Glutamatergic neuron (in vitro differentiated cells): ENCODE measurements around the gene DYNLT5. TPM values are rescaled to one million over a fixed set of nuclear protein-coding genes. Genes with fewer than 3 reads are reported as not detected.
"Not testable (repeated sequence)": the region's sequence is repeated elsewhere in the genome, so short reads cannot be mapped to it uniquely, and the experiment has no call there.

Source experiments
- DNase-seq: peaks from one replicate; pipeline ENCODE4 v3.0.0; 2022
- H3K27ac Mint-ChIP-seq: one replicate; pipeline ENCODE4 v1.8.0; 2020; ENCODE audit warnings: mild to moderate bottlenecking, mixed read lengths, inconsistent platforms; ENCODE audit not compliant: unreplicated experiment
- H3K27me3 Mint-ChIP-seq: one replicate; pipeline ENCODE4 v1.8.0; 2020; ENCODE audit warnings: mild to moderate bottlenecking, moderate library complexity, mixed read lengths, inconsistent platforms; ENCODE audit not compliant: unreplicated experiment
- H3K36me3 Mint-ChIP-seq: one replicate; pipeline ENCODE4 v1.8.0; 2020; ENCODE audit warnings: mild to moderate bottlenecking, mixed read lengths, inconsistent platforms; ENCODE audit not compliant: unreplicated experiment
- H3K4me1 Mint-ChIP-seq: one replicate; pipeline ENCODE4 v1.8.0; 2020; ENCODE audit warnings: mild to moderate bottlenecking, low read depth, mixed read lengths, inconsistent platforms; ENCODE audit not compliant: unreplicated experiment
- H3K4me3 Mint-ChIP-seq: one replicate; pipeline ENCODE4 v1.8.0; 2020; ENCODE audit warnings: mild to moderate bottlenecking, mixed read lengths, inconsistent platforms; ENCODE audit not compliant: unreplicated experiment
- H3K9me3 Mint-ChIP-seq: one replicate; pipeline ENCODE4 v1.8.0; 2020; ENCODE audit warnings: mild to moderate bottlenecking, moderate library complexity, mixed read lengths, inconsistent platforms; ENCODE audit not compliant: unreplicated experiment
- total RNA-seq: library from RNA; stranded (reverse); fragmentation: NEBNext Ultra II Directional; extraction: Animal tissue kit (Norgen Biotek cat#: 25700); gene quantifications from one replicate; pipeline ENCODE4 v1.2.1, GENCODE V29; 2021; ENCODE audit not compliant: unreplicated experiment
- TF ChIP-seq, protein P1 (sequence below): fragments of 200-600 bp; sonication (generic); IDR thresholded peaks from one replicate; pipeline ENCODE4 v1.5.0; 2021; ENCODE audit not compliant: partially characterized antibody, unreplicated experiment

The DYNLT5 gene
- total RNA-seq, 1 donor from 2014 or later, result 1.4 TPM

DNA sequence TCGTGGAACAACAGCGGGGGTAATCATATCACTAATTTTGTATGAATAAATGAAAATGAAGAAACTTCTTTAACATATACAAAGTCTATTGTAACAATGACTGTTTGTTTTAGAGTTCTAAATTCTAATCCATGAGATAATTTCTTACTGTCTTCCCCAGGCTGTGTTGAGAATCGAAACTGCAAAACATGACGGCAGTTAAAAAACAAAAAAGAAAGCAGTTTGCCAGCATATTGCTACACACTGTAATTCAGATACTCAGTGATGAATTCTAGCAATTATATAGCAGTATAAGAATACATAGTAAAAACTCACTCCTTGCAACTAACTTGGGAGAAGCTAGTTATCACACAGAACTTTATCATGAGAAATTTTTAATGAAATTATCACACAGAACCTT lies 26.7 kb downstream of the DYNLT5 start:
- H3K36me3 Mint-ChIP-seq, result peaks cover 6% of the 10 kb centered on the region
- no peak overlapping the region for H3K4me3 Mint-ChIP-seq
- no peaks in the 10 kb centered on the region for H3K9me3 Mint-ChIP-seq

DNA sequence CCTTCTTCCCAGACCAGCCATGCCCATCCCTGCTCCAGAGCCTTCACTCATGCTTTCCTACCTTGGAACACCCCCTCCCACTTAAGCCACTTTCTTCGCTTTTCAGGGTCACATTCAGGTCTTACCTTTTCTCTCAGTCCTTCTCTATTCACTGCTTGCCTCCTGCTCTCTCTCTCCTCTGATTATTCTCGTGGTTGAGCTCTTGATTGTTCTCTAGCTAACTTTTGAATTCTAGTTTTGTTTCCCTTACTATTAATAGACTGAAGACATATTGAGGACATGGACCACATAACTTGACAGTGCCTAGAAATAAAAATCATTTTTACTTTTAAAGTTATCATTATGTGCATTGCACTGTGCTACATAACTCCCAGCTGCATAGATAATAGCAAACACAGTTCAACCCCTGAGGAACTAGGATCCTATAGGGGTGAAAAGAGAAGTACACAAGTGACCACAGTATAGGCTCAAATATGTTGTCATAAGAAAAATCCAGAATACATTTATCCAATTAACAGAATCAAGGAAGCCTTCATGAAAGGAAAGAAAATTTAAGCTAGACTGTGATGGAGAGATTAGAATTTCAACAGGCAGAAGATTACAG lies 27.3 kb downstream of the DYNLT5 start:
- Mint-ChIP-seq H3K27me3 (no peaks in the 10 kb centered on the region), H3K9me3 (no peaks in the 10 kb centered on the region), H3K27ac (no peak overlapping the region), H3K4me1 (no peaks in the 10 kb centered on the region), H3K36me3 (peaks cover 6% of the 10 kb centered on the region), H3K4me3 (no peak overlapping the region)
- DNase-seq, result no peak
- TF ChIP-seq, protein P1, sequence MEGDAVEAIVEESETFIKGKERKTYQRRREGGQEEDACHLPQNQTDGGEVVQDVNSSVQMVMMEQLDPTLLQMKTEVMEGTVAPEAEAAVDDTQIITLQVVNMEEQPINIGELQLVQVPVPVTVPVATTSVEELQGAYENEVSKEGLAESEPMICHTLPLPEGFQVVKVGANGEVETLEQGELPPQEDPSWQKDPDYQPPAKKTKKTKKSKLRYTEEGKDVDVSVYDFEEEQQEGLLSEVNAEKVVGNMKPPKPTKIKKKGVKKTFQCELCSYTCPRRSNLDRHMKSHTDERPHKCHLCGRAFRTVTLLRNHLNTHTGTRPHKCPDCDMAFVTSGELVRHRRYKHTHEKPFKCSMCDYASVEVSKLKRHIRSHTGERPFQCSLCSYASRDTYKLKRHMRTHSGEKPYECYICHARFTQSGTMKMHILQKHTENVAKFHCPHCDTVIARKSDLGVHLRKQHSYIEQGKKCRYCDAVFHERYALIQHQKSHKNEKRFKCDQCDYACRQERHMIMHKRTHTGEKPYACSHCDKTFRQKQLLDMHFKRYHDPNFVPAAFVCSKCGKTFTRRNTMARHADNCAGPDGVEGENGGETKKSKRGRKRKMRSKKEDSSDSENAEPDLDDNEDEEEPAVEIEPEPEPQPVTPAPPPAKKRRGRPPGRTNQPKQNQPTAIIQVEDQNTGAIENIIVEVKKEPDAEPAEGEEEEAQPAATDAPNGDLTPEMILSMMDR, result no peak

More for the DNA sequence above, 26.7 kb downstream of the DYNLT5 start:
- TF ChIP-seq, protein P1, result no peak
- Mint-ChIP-seq H3K27ac (no peak overlapping the region), H3K4me1 (no peaks in the 10 kb centered on the region), H3K27me3 (no peaks in the 10 kb centered on the region)
- no peak for DNase-seq

DNA sequence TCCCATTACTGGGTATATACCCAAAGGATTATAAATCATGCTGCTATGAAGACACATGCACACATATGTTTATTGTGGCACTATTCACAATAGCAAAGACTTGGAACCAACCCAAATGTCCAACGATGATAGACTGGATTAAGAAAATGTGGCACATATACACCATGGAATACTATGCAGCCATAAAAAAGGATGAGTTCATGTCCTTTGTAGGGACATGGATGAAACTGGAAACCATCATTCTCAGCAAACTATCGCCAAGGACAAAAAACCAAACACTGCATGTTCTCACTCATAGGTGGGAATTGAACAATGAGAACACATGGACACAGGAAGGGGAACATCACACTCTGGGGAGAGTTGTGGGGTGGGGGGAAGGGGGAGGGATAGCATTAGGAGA lies 33.5 kb downstream of the DYNLT5 start:
- H3K27ac Mint-ChIP-seq, DNase-seq, H3K27me3 Mint-ChIP-seq, H3K36me3 Mint-ChIP-seq, H3K4me1 Mint-ChIP-seq, H3K4me3 Mint-ChIP-seq, H3K9me3 Mint-ChIP-seq: not testable (repeated sequence)

DNA sequence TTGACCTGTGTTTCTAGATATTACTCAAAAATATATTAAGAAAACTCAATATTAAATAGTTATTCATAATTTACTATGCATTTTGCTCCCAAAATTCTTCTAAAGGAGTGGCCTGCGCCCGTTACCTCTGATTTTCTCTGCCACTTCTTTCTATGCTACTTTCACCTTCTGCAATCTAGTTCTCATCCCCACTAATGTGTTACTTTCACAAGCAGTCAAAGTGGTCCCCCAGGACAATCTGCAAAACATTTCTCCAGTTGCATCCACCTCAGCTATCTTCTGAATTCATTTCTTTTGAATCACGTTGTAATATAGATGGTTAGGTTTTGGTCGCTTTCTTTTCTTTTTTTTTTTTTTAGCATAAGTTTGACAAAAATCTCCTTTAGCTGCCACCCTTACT lies 35.4 kb downstream of the DYNLT5 start:
- no peak overlapping the region for H3K27ac Mint-ChIP-seq
- H3K9me3 Mint-ChIP-seq, result no peaks in the 10 kb centered on the region
- TF ChIP-seq, protein P1, result no peak

DNA sequence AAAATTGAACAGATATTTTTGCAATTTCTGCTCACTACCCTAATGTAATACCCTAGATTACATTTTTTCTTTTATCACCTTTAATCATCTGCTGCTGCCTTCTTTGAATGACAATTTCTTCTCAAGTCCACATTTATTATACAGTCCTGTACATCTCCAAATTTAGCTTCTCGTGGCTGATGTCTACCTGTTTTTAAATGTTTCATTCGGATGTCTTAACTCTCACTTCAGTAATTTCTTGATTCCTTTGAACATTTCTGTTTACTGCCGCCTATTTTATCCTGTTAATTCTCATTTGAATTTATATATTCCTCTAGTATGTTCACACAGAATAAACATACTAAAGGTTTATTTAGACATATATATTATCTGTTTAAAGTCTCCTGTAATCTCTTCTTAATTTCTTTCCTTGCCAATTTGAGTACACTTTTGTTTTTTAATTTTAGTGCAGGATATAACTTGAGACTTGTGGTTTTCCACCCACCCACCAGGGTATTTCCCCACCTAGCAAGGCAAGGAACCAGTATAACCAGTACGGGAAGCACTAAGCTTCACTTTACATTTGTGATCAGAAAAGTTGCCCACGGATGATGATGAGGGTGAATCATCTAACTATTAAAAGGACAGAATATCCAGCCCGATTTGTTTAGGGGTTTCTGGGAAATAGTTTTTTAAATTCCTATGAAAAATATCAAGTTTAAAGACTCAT lies 36.1 kb downstream of the DYNLT5 start:
- Mint-ChIP-seq H3K27ac (no peak overlapping the region), H3K9me3 (no peaks in the 10 kb centered on the region), H3K27me3 (no peaks in the 10 kb centered on the region), H3K4me1 (no peaks in the 10 kb centered on the region), H3K4me3 (no peak overlapping the region), H3K36me3 (no peaks in the 10 kb centered on the region)
- TF ChIP-seq, protein P1, result no peak
- DNase-seq, result no peak

More for the DNA sequence above, 35.4 kb downstream of the DYNLT5 start:
- Mint-ChIP-seq H3K4me3 (no peak overlapping the region), H3K4me1 (no peaks in the 10 kb centered on the region), H3K27me3 (no peaks in the 10 kb centered on the region), H3K36me3 (no peaks in the 10 kb centered on the region)
- DNase-seq, result no peak
